ENCODE data around the gene TUBGCP2. TPM values are rescaled to one million over a fixed set of nuclear protein-coding genes. Genes with fewer than 3 reads are reported as not detected.

The TUBGCP2 gene
- total RNA-seq, 1 donor from 2014 or later: 70.6 TPM

DNA sequence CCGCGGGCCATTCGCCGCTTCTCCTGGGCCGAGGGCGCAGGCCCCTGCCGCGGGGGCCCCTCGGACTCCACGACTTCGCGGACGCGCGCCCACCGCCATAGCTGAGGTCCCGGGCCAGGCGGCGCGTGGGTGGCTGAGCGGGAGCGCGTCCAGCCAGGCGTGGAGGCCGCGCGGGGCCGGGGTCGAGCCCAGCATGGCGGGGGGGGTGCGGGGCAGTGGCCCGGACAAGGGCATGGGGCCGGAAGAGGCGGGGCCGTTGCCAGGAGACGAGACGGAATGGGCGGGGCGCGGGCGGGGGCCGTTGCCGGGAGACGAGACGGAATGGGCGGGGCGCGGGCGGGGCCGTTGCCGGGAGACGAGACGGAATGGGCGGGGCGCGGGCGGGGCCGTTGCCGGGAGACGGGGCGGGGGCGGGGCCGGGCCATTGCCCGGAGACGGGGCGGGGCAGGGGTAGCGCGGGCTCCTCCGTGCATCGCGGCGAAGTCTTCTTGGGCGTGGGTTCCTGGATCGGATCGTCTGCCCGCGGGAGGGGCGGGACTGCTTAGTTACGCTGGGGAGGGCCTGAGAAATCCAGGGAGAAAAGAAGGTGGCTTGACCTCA, 46.8 kb downstream of the TUBGCP2 start:
- peaks cover 61% of the 10 kb centered on the region for H3K4me1 Mint-ChIP-seq
- intact Hi-C loops (cut with micrococcal nuclease): loop anchor here (5.0 kb wide), 1 partner anchor 115 kb away; the partner anchor contains the start of gene PAOX
- peak overlapping the region; percentile 85 for H3K4me3 Mint-ChIP-seq
- peaks cover 3% of the 10 kb centered on the region for H3K27me3 Mint-ChIP-seq
- DNase-seq: peak; percentile 95
- H3K27ac Mint-ChIP-seq: peak overlapping the region; percentile 48
- H3K9me3 Mint-ChIP-seq: peaks cover 4% of the 10 kb centered on the region
- peaks cover 31% of the 10 kb centered on the region for H3K36me3 Mint-ChIP-seq (ENCODE audit: low read depth)

DNA sequence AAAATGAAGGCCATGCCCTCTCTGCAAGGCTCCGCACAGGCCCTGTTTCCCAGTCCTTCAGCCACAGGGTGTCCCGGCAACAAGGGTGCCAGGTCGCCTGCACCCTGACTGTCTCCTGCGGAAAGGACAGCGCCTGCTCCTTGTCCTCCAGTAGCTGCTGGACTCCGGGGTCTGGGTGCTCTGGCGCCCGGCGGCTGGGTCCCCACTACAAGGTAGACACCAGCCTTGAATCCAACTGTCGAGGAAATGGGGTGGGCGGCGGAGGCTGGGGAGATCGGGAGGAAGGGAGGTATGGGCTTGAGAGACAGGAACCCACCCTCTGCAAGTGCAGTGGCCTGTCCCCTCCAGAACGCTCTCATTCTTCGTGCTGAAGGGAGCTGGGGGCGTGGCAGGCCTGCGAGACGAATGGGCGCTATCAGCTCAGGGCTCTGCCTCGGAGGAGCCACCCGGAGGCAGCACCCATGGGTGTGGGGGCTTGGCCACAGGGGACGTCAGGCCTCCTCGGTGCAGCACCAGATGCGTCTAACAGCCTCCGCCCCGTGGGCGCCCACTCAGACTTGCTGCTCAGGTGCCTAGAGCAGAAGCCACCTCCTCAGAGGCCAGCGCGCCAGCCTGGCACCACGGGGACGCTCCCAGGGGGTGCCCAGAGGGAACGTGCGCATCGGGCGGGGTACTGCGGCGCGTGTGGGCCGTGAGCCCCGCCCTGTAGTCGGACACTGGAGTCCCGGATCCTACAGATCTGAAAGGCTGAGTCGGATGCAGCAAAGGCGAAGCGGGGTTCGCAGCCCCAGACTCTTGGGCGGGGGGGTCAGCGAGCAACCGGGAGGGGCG, 47.6 kb downstream of the TUBGCP2 start:
- peaks cover 61% of the 10 kb centered on the region for H3K4me1 Mint-ChIP-seq
- peaks cover 30% of the 10 kb centered on the region for H3K36me3 Mint-ChIP-seq (ENCODE audit: low read depth)
- H3K9me3 Mint-ChIP-seq: peaks cover 4% of the 10 kb centered on the region
- H3K4me3 Mint-ChIP-seq: peak overlapping the region; percentile 85
- H3K27ac Mint-ChIP-seq: peak overlapping the region; percentile 94
- DNase-seq: peak; percentile 87
- intact Hi-C loops (cut with micrococcal nuclease): loop anchor here (5.0 kb wide), 1 partner anchor 116 kb away; the partner anchor contains the start of gene PAOX
- peaks cover 3% of the 10 kb centered on the region for H3K27me3 Mint-ChIP-seq

DNA sequence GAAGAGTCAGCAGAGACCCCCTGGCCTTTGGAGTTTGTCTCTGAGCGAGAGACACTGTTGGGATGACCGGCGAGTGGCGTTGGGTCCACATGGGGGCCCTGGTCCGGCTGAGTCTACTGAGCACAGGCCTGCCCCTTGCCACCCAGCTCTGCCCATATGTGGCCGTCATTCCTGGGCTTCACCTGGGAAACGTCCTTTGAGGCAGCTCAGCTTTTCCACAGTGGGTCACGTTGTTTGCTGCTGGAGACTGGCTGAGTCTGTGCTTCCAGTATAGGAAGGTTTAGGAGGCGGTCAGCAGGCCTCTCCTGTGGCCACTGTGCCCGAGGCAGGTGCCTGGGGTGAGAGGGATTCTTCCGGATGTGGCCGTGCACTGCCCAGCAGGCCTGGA, 49.1 kb downstream of the TUBGCP2 start:
- no peak for DNase-seq
- H3K4me1 Mint-ChIP-seq: peaks cover 50% of the 10 kb centered on the region

DNA sequence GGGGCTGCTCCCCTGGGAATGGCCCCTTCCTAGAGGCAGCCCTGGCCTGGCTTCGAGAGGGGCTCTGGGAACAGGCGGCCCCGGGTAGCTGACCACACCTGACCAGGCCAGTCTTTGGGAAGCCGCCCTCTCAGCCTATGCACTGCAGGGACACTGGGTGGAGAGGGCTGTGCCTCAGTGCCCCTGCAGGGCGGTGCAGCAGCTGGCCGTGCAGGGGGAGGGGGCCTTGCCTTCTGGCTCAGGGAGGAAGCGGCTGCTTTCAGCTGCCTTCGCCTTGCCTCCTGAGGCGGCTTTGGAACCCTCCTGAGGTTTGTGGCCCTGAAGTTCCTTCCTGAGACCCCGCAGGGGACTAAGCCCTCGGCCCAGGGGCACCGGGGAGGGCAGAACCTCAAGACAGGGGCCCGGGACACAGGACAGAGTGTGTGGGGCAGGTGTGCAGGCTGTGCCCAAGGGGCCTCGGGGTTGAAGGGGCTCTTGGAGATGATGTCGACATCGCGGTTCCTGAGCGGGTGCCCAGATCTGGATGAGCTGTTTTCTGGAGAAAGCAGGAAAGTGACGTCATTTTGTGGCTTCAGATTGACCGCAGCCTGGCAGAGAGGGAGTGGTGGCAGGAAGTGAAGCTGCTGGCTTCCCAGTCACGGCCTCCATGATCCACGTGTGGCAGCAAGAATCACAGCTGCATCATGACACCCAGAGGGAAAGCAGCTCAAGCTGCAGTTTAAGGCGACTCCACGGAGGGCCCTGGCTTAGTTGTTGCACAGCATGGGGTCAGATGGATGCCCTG, 49.7 kb downstream of the TUBGCP2 start:
- peaks cover 4% of the 10 kb centered on the region for H3K9me3 Mint-ChIP-seq
- peak overlapping the region; percentile 80 for H3K4me3 Mint-ChIP-seq
- H3K27me3 Mint-ChIP-seq: peaks cover 3% of the 10 kb centered on the region
- peak overlapping the region; percentile 99 for H3K27ac Mint-ChIP-seq
- DNase-seq: peak; percentile 95
- H3K36me3 Mint-ChIP-seq (ENCODE audit: low read depth): peaks cover 15% of the 10 kb centered on the region
- peaks cover 44% of the 10 kb centered on the region for H3K4me1 Mint-ChIP-seq
- intact Hi-C loops (cut with micrococcal nuclease): loop anchor here (1.0 to 5.0 kb wide), 3 partner anchors 16 to 297 kb away; no protein-coding TSS in a partner anchor

More for the DNA sequence above, 49.1 kb downstream of the TUBGCP2 start:
- peak overlapping the region; percentile 99 for H3K27ac Mint-ChIP-seq
- peaks cover 4% of the 10 kb centered on the region for H3K9me3 Mint-ChIP-seq
- peaks cover 3% of the 10 kb centered on the region for H3K27me3 Mint-ChIP-seq
- intact Hi-C loops (cut with micrococcal nuclease): loop anchor here (1.0 to 5.0 kb wide), 3 partner anchors 16 to 297 kb away; no protein-coding TSS in a partner anchor
- H3K36me3 Mint-ChIP-seq (ENCODE audit: low read depth): peaks cover 19% of the 10 kb centered on the region
- peak overlapping the region; percentile 80 for H3K4me3 Mint-ChIP-seq

DNA sequence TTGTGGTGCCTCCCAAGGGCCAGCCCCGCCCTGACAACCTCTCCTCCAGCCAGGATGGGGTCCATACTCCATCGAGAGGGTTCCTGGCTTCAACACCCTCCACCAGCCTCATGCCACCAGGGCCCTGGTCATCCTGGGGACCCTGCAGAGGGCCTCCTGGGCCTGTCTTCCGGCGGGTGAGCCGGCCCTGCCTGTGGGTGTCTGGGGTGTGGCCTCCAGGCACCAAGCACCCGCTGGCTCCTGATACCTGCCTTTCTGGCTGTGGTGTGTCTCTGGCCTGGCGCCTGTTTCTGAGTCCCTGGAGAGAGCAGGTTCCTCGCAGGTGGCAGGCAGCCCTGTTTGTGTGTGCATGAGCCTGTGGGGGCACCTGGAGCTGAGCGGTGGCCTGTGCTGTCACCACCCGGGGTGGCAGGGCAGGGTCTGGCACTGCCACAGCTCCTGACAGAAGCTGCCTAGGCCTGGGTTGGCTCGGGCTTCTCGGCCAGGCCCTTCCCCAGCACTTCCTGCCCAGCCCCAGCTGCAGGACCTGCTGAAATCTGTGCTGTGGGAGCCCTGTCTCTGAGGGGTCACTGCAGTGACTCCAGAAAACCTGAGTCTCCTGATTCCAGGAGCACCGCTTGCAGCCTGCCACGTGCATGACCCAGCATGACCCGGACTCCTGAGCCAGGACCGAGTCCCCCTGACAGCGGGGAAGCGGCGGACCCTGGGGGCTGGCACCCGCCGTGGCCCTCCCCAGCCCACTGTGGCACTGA, 50.4 kb downstream of the TUBGCP2 start:
- H3K27ac Mint-ChIP-seq: peak overlapping the region; percentile 79
- H3K36me3 Mint-ChIP-seq (ENCODE audit: low read depth): peaks cover 10% of the 10 kb centered on the region
- intact Hi-C loops (cut with micrococcal nuclease): loop anchor here (5.0 kb wide), 1 partner anchor 296 kb away; no protein-coding TSS in a partner anchor
- peaks cover 37% of the 10 kb centered on the region for H3K4me1 Mint-ChIP-seq
- peak; percentile 80 for DNase-seq
- peaks cover 3% of the 10 kb centered on the region for H3K27me3 Mint-ChIP-seq
- H3K4me3 Mint-ChIP-seq: peak overlapping the region; percentile 47
- H3K9me3 Mint-ChIP-seq: peaks cover 4% of the 10 kb centered on the region

GRCh38 chr10:133257489-133258065, 51.1 kb downstream of the TUBGCP2 start:
- H3K27ac Mint-ChIP-seq: peak overlapping the region; percentile 78
- H3K4me1 Mint-ChIP-seq: peaks cover 34% of the 10 kb centered on the region
- H3K36me3 Mint-ChIP-seq (ENCODE audit: low read depth): peaks cover 5% of the 10 kb centered on the region
- H3K27me3 Mint-ChIP-seq: peaks cover 3% of the 10 kb centered on the region
- peak overlapping the region; percentile 47 for H3K4me3 Mint-ChIP-seq
- peaks cover 4% of the 10 kb centered on the region for H3K9me3 Mint-ChIP-seq
- DNase-seq: peak; percentile 71
- intact Hi-C loops (cut with micrococcal nuclease): loop anchor here (5.0 kb wide), 1 partner anchor 295 kb away; no protein-coding TSS in a partner anchor

DNA sequence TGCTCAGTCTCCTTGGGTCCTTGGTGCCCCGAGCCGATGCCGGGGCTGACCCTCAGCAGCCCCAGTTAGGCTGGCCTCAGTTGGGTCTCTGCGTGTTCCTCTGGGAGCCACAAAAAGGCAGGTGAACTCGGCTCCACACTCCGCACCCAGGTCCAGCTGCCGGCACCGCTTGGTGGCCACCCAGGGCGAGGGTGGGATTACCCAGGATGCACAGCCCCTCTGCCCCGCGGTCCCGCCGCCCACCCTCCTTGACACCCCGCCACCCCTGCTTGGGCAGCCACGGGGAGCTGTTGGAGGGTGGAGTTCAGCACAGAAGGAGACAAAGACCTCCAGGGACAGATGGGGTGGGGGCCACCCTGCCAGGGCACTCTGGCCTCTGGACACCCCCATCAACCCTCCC, 53.3 kb downstream of the TUBGCP2 start:
- peaks cover 4% of the 10 kb centered on the region for H3K27me3 Mint-ChIP-seq
- H3K4me3 Mint-ChIP-seq: no peak overlapping the region
- intact Hi-C loops (cut with micrococcal nuclease): loop anchor here (5.0 kb wide), 1 partner anchor 293 kb away; no protein-coding TSS in a partner anchor
- peaks cover 2% of the 10 kb centered on the region for H3K36me3 Mint-ChIP-seq (ENCODE audit: low read depth)
- H3K9me3 Mint-ChIP-seq: peaks cover 4% of the 10 kb centered on the region
- H3K27ac Mint-ChIP-seq: no peak overlapping the region
- peaks cover 24% of the 10 kb centered on the region for H3K4me1 Mint-ChIP-seq
- no peak for DNase-seq

DNA sequence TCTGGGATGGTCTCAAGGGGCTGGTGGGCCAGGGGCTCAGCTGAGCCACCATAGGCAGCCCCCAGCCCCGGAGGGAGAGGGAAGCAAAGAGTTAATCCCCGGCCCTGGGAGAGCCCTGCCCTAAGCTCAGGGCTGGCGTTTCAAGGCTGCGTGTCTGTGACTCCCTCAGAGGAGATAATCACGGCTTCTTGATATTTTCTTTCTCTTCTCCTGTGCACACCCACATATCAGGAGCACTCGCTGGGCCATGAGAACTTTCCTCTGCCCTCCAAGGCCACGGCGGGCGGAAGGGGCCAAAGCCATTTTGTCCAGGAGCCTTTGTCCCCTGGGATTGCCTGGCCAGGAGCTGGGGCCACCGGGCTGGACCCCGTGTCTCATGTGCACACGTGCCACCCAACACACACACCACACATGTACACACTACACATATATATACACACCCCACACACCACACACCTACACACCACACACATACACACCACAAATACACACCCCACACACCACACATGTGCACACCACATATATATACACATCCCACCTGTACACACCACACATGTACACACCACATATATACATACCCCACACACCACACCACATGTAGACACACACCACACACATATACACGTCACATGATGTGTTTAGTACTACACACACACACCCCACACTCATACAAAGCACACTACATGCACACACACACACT, 54.1 kb downstream of the TUBGCP2 start:
- no peak overlapping the region for H3K4me3 Mint-ChIP-seq
- peaks cover 2% of the 10 kb centered on the region for H3K36me3 Mint-ChIP-seq (ENCODE audit: low read depth)
- no peak overlapping the region for H3K27ac Mint-ChIP-seq
- DNase-seq: no peak
- H3K4me1 Mint-ChIP-seq: peaks cover 17% of the 10 kb centered on the region
- H3K9me3 Mint-ChIP-seq: peaks cover 4% of the 10 kb centered on the region
- H3K27me3 Mint-ChIP-seq: peaks cover 7% of the 10 kb centered on the region
- intact Hi-C loops (cut with micrococcal nuclease): loop anchor here (5.0 kb wide), 1 partner anchor 292 kb away; no protein-coding TSS in a partner anchor

DNA sequence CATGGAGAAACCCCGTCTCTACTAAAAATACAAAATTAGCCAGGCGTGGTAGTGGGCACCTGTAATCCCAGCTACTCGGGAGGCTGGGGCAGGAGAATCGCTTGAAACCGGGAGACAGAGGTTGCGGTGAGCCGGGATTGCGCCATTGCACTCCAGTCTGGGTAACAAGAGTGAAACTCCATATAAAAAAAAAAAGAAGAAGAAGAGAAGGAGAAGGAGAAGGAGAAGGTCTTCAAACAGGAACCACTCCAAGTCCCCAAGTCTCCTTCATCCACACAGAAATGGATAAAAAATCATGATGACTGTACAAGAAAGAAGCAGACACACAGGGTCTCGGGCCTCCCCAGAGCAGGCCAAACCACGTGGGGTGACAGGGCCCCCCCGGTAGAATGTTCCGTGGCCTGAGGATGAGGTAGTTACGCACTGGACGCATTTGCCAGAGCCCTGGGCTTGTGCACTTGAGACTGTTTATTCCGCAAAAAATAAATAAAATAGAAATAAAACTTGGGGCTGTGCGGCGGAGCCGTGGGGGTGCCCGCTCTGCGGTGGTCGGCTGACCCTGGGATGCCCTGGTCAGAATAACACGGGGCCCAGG, 55.2 kb downstream of the TUBGCP2 start:
- Mint-ChIP-seq H3K27me3 (peaks cover 5% of the 10 kb centered on the region), H3K36me3 (ENCODE audit: low read depth) (no peaks in the 10 kb centered on the region), H3K4me1 (peaks cover 10% of the 10 kb centered on the region), H3K27ac (no peak overlapping the region), H3K9me3 (no peaks in the 10 kb centered on the region), H3K4me3 (no peak overlapping the region)
- no peak for DNase-seq
- intact Hi-C loops (cut with micrococcal nuclease): no loop called here

GRCh38 chr10:133252223-133252552, 56.5 kb downstream of the TUBGCP2 start:
- Mint-ChIP-seq H3K4me3 (no peak overlapping the region), H3K27me3 (peaks cover 5% of the 10 kb centered on the region), H3K36me3 (ENCODE audit: low read depth) (no peaks in the 10 kb centered on the region), H3K4me1 (no peaks in the 10 kb centered on the region), H3K9me3 (no peaks in the 10 kb centered on the region), H3K27ac (no peak overlapping the region)
- intact Hi-C loops (cut with micrococcal nuclease): no loop called here
- no peak for DNase-seq

GRCh38 chr10:133251388-133252222, 57.1 kb downstream of the TUBGCP2 start:
- H3K4me1 Mint-ChIP-seq: no peaks in the 10 kb centered on the region

More at GRCh38 chr10:133251388-133252222, 57.1 kb downstream of the TUBGCP2 start:
- Mint-ChIP-seq H3K27ac (no peak overlapping the region), H3K36me3 (ENCODE audit: low read depth) (no peaks in the 10 kb centered on the region), H3K4me3 (no peak overlapping the region), H3K27me3 (peaks cover 5% of the 10 kb centered on the region), H3K9me3 (no peaks in the 10 kb centered on the region)
- no peak for DNase-seq
- intact Hi-C loops (cut with micrococcal nuclease): no loop called here
